ENCODE data around the gene TBC1D5.

- TF ChIP-seq POLR2A (IDR thresholded peaks at IDR 0.05): no peak
- TF ChIP-seq CTCF (IDR thresholded peaks at IDR 0.05 in 8 of 11, conservative IDR thresholded peaks at IDR 0.05 in 3 of 11): no peak
Measured at GRCh38 chr3:17336291-17336690, 406.1 kb downstream of the TBC1D5 start.
